Measurements from ENCODE around the gene TBC1D25.

DNA sequence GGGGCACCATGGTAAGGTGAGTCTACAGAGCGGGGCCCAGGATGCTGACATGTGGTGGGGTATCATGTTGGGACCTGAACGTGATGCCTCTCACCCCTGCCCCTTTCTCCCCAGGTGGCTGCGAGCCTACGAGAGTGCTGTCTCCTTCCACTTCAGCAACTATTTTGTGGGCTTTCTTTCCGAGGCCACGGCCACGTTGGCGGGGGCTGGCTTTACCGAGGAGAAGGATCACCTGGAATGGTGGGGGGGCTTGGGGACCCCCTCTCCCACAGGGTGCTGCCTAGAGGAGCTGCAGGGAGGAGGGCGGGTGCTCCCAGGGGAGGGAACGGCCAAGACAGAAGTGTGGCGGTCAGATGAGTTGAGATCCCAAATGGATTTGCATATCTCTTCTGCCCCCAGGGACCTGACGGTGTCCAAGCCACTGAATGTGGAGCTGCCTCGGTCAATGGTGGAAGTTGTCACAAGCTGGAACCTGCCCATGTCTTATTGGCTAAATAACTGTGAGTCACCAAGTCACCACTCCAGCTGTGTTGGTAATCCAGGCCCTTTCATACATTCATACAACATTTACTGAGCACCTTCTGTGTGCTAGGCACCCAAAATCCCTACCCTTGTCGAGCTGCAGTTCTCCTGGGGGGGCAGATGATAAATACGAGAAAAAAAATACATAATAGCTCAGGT lies 25.2 kb upstream of the TBC1D25 start:
- TF ChIP-seq, protein P1, sequence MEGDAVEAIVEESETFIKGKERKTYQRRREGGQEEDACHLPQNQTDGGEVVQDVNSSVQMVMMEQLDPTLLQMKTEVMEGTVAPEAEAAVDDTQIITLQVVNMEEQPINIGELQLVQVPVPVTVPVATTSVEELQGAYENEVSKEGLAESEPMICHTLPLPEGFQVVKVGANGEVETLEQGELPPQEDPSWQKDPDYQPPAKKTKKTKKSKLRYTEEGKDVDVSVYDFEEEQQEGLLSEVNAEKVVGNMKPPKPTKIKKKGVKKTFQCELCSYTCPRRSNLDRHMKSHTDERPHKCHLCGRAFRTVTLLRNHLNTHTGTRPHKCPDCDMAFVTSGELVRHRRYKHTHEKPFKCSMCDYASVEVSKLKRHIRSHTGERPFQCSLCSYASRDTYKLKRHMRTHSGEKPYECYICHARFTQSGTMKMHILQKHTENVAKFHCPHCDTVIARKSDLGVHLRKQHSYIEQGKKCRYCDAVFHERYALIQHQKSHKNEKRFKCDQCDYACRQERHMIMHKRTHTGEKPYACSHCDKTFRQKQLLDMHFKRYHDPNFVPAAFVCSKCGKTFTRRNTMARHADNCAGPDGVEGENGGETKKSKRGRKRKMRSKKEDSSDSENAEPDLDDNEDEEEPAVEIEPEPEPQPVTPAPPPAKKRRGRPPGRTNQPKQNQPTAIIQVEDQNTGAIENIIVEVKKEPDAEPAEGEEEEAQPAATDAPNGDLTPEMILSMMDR (IDR thresholded peaks at IDR 0.05; ENCODE audit: borderline replicate concordance, extremely low read depth, low read length, poor library complexity, severe bottlenecking), result no peak
- TF ChIP-seq EZH2 (IDR thresholded peaks at IDR 0.05; ENCODE audit: borderline replicate concordance, low read depth, low read length, severe bottlenecking), result no peak
